ENCODE results near the gene BHLHA15.
A peak's percentile ranks its signal among the peaks of the same experiment; 100 is the strongest.

The BHLHA15 gene

DNA sequence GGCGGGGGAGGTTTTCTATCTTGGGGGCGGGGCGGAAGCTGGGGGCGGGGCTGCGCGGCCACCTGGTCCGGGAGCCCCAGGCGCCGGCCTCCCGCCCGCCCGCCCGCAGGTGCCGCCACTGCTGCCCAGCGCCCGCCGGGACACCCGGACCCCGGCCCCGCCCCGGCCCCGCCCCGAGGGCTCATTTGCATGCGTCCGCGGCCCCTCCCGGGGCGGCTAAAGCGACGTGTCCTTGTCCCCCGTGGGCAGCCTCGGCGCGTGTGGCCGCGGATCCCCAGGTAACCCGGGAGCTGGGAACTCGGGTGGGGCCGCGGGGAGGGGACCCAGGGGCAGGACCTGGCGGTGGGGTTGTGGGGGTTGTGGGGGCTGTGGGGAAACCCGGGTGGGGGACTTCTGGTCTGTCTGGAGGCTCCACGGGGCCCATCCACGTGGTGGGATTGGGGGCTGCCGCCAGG is at the start of gene BHLHA15:
Gene BHLHA15, plus strand, starts transcription at position 219 of the 455 bp plus-strand sequence. CDS start 871 bp downstream, outside the sequence.
- TF ChIP-seq, protein P1, sequence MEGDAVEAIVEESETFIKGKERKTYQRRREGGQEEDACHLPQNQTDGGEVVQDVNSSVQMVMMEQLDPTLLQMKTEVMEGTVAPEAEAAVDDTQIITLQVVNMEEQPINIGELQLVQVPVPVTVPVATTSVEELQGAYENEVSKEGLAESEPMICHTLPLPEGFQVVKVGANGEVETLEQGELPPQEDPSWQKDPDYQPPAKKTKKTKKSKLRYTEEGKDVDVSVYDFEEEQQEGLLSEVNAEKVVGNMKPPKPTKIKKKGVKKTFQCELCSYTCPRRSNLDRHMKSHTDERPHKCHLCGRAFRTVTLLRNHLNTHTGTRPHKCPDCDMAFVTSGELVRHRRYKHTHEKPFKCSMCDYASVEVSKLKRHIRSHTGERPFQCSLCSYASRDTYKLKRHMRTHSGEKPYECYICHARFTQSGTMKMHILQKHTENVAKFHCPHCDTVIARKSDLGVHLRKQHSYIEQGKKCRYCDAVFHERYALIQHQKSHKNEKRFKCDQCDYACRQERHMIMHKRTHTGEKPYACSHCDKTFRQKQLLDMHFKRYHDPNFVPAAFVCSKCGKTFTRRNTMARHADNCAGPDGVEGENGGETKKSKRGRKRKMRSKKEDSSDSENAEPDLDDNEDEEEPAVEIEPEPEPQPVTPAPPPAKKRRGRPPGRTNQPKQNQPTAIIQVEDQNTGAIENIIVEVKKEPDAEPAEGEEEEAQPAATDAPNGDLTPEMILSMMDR (IDR thresholded peaks at IDR 0.05; ENCODE audit: control extremely low read depth, extremely low read depth, low read depth, missing control alignments), result no peak
- DNase-seq (ENCODE audit: extremely low spot score), result peak; percentile 72
- POLR2A ChIA-PET, result no interaction called here
- CTCF ChIA-PET, result no interaction called here

DNA sequence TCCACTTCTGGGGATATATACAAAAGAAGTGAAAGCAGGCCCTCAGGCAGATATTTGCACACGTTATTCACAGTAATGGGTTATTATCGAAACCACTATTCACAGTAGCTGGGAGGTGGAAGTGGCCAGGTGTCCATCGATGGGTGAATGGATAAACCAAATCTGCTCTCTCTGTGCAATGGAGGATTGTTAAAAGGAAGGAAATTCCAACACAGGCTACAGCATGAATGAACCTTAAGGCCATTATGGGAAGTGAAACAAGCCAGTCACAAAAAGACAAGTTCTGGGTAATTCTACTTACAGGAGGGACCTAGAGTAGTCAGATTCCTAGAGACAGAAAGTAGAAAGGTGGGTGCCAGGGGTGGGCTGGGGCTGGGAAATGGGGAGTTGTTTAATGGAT is 48.5 kb upstream of the BHLHA15 start:
- DNase-seq (ENCODE audit: extremely low spot score), result no peak
- ChIA-PET POLR2A (no interaction called here), CTCF (interaction anchor here (0.8 to 12.7 kb wide), 10 partner anchors 9 to 143 kb away, joined by 3 to 385 read pairs (median 3); no protein-coding TSS in a partner anchor)

GRCh38 chr7:98163269-98163668 is 48.0 kb upstream of the BHLHA15 start:
- POLR2A ChIA-PET, result no interaction called here
- CTCF ChIA-PET, result interaction anchor here (1.1 to 12.7 kb wide), 5 partner anchors 12 to 144 kb away, joined by 3 to 385 read pairs (median 3); partner anchors contain the start of gene LMTK2
- TF ChIP-seq, protein P1 (IDR thresholded peaks at IDR 0.05; ENCODE audit: control extremely low read depth, extremely low read depth, low read depth, missing control alignments), result no peak
- DNase-seq (ENCODE audit: extremely low spot score), result no peak

More for the DNA sequence above, 48.5 kb upstream of the BHLHA15 start:
- TF ChIP-seq, protein P1 (IDR thresholded peaks at IDR 0.05; ENCODE audit: control extremely low read depth, extremely low read depth, low read depth, missing control alignments), result no peak

GRCh38 chr7:98163704-98164494 is 47.3 kb upstream of the BHLHA15 start:
- POLR2A ChIA-PET, result no interaction called here
- TF ChIP-seq, protein P1 (IDR thresholded peaks at IDR 0.05; ENCODE audit: control extremely low read depth, extremely low read depth, low read depth, missing control alignments), result no peak

DNA sequence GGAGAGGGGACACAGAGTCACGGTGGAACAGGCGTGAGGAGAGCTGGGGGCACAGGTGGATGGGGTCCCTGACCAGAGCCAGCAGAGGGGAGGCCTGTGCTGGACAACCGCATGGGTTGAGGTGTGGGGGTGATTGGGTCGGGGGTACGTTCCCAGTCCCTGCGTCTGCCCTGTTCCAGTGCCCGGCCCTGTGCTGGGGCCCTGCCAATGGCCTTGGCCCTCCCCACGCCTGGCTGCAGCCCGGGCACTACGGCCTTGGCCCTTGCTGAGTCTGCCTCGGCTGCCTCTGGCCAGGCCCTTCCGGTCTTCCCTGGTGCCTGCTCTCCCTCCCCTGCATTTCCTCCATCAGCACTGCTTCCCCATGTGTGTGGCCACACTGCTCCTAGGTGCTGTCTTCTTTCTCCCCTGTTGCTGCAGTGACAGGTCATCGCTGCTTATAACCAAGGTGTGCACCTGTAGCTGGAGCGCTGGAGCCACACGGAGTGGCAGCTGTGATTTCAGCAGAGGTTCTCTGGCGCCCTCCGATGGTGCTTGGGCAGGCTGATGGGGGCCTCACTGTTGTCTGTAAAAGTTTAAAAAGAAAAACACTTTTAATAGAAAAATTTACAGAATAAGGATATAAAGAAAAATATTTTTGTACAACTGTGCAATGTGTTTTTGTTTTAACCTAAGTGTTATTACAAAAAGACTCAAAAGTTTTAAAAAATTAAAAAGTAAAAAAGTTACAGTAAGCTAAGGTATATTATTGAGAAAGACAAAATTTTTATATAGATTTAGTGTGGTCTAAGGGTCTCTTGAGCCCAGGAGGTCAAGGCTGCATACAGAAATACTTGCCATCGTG is 45.2 kb upstream of the BHLHA15 start:
- ChIA-PET CTCF (interaction anchor here (0.8 to 12.7 kb wide), 16 partner anchors 8 to 146 kb away, joined by 3 to 385 read pairs (median 5); partner anchors contain the start of gene LMTK2), POLR2A (no interaction called here)
- TF ChIP-seq, protein P1 (IDR thresholded peaks at IDR 0.05; ENCODE audit: control extremely low read depth, extremely low read depth, low read depth, missing control alignments), result peak; percentile 53
- DNase-seq (ENCODE audit: extremely low spot score), result peak; percentile 58

More at GRCh38 chr7:98163704-98164494, 47.3 kb upstream of the BHLHA15 start:
- CTCF ChIA-PET, result interaction anchor here (0.9 to 12.7 kb wide), 9 partner anchors 12 to 144 kb away, joined by 3 to 385 read pairs (median 4); partner anchors contain the start of gene LMTK2
- DNase-seq (ENCODE audit: extremely low spot score), result no peak

GRCh38 chr7:98166668-98166970 is 44.6 kb upstream of the BHLHA15 start:
- TF ChIP-seq, protein P1 (IDR thresholded peaks at IDR 0.05; ENCODE audit: control extremely low read depth, extremely low read depth, low read depth, missing control alignments), result no peak
- CTCF ChIA-PET, result interaction anchor here (1.2 to 12.7 kb wide), 12 partner anchors 9 to 147 kb away, joined by 3 to 385 read pairs (median 13); partner anchors contain the start of gene LMTK2
- DNase-seq (ENCODE audit: extremely low spot score), result no peak
- POLR2A ChIA-PET, result no interaction called here
